Neuronal stem cell (in vitro differentiated cells): ENCODE data around the gene OGA.
A peak's percentile ranks its signal among the peaks of the same experiment; 100 is the strongest.

Source experiments
- DNase-seq: peaks from one replicate; pipeline ENCODE4 v3.0.0-alpha.2; 2013; ENCODE audit warnings: low spot score
- H2AFZ ChIP-seq: one replicate; pipeline ENCODE4 v1.6.1; 2013; ENCODE audit warnings: mild to moderate bottlenecking, low read length, inconsistent platforms
- H2AK5ac ChIP-seq: 2 replicates; pipeline ENCODE4 v1.6.1; 2013; ENCODE audit warnings: low read depth, mild to moderate bottlenecking, inconsistent platforms, low read length, moderate library complexity, mixed read lengths
- H2BK120ac ChIP-seq: 2 replicates; pipeline ENCODE4 v1.6.1; 2013; ENCODE audit warnings: low read depth, mild to moderate bottlenecking, inconsistent platforms, low read length, moderate library complexity, mixed read lengths
- H2BK12ac ChIP-seq: one replicate; pipeline ENCODE4 v1.6.1; 2013; ENCODE audit warnings: low read length, inconsistent platforms
- H2BK15ac ChIP-seq: 2 replicates; pipeline ENCODE4 v1.6.1; 2013; ENCODE audit warnings: mild to moderate bottlenecking, low read length, inconsistent platforms, mixed read lengths
- H2BK5ac ChIP-seq: one replicate; pipeline ENCODE4 v1.6.1; 2013; ENCODE audit warnings: inconsistent platforms, mild to moderate bottlenecking, low read length, moderate library complexity
- H3K14ac ChIP-seq: one replicate; pipeline ENCODE4 v1.6.1; 2013; ENCODE audit warnings: low read length, inconsistent platforms
- H3K18ac ChIP-seq: 2 replicates; pipeline ENCODE4 v1.6.1; 2013; ENCODE audit warnings: low read length, inconsistent platforms
- H3K23ac ChIP-seq: 2 replicates; pipeline ENCODE4 v1.6.1; 2013; ENCODE audit warnings: low read depth, mild to moderate bottlenecking, mixed read lengths, low read length, inconsistent platforms; ENCODE audit not compliant: poor library complexity
- H3K27ac ChIP-seq: replicated peaks from 3 replicates; pipeline ENCODE4 v1.5.1; 2013; ENCODE audit warnings: low read length, inconsistent platforms
- H3K27me3 ChIP-seq, 3 experiments: 2 replicates each; pipeline ENCODE4 v1.6.1; 2013; ENCODE audit warnings: low read length in 3 of 3, mild to moderate bottlenecking in 2 of 3, inconsistent platforms in 1 of 3, low read depth in 1 of 3, mixed read lengths in 1 of 3, moderate library complexity in 1 of 3; ENCODE audit not compliant: control insufficient read depth in 3 of 3, insufficient read depth in 3 of 3
- H3K36me3 ChIP-seq, 2 donors: replicated peaks in 1 of 2; 2 replicates each; pipeline ENCODE4 v1.6.1; 2013; ENCODE audit warnings: low read length in 2 of 2; ENCODE audit not compliant: control insufficient read depth in 2 of 2, insufficient read depth in 2 of 2
- H3K4ac ChIP-seq: 2 replicates; pipeline ENCODE4 v1.6.1; 2013; ENCODE audit warnings: inconsistent platforms, mild to moderate bottlenecking, low read length, moderate library complexity
- H3K4me1 ChIP-seq, 2 donors: 1 replicate in 1 of 2; 2 replicates in 1 of 2; pipeline ENCODE4 v1.6.1; 2013; ENCODE audit warnings: low read length in 2 of 2, low read depth in 1 of 2; ENCODE audit not compliant: control insufficient read depth in 2 of 2, insufficient read depth in 1 of 2
- H3K4me2 ChIP-seq: one replicate; pipeline ENCODE4 v1.6.1; 2013; ENCODE audit warnings: mild to moderate bottlenecking, low read length, inconsistent platforms; ENCODE audit not compliant: insufficient read depth, poor library complexity, severe bottlenecking
- H3K4me3 ChIP-seq, 2 donors: 2 replicates each; pipeline ENCODE4 v1.5.1; 2013; ENCODE audit warnings: low read length in 2 of 2, mild to moderate bottlenecking in 2 of 2, inconsistent platforms in 1 of 2, moderate library complexity in 1 of 2
- H3K79me1 ChIP-seq: one replicate; pipeline ENCODE4 v1.6.1; 2013; ENCODE audit warnings: low read depth, mild to moderate bottlenecking, inconsistent platforms, low read length, moderate library complexity
- H3K9ac ChIP-seq: one replicate; pipeline ENCODE4 v1.6.1; 2013; ENCODE audit warnings: mild to moderate bottlenecking, low read depth, low read length, inconsistent platforms; ENCODE audit not compliant: poor library complexity
- H3K9me3 ChIP-seq, 2 donors: replicated peaks in 1 of 2; 2 replicates each; pipeline versions ENCODE3 to v1.6.1; 2013; ENCODE audit warnings: low read length in 2 of 2, mild to moderate bottlenecking in 2 of 2, inconsistent platforms in 1 of 2, low read depth in 1 of 2, mixed read lengths in 1 of 2, moderate library complexity in 1 of 2; ENCODE audit not compliant: control insufficient read depth in 2 of 2, insufficient read depth in 1 of 2
- H4K8ac ChIP-seq: one replicate; pipeline ENCODE4 v1.6.1; 2013; ENCODE audit warnings: low read depth, mild to moderate bottlenecking, inconsistent platforms, low read length, moderate library complexity
- H4K91ac ChIP-seq: one replicate; pipeline ENCODE4 v1.6.1; 2013; ENCODE audit warnings: low read length, low read depth, mild to moderate bottlenecking, inconsistent platforms; ENCODE audit not compliant: poor library complexity
- WGBS, 2 donors: extraction: QIAGEN DNeasy Blood & Tissue Kit; methylation state at CpG; one replicate each; pipeline ENCODE4 v1.1.7; 2013; ENCODE audit warnings: missing lambda C conversion rate in 2 of 2, mixed read lengths in 1 of 2; ENCODE audit not compliant: insufficient read length in 2 of 2, insufficient replicate concordance in 1 of 2; ENCODE audit errors: extremely low coverage in 2 of 2; 5-methylcytosine and 5-hydroxymethylcytosine counted together

OGA gene

DNA sequence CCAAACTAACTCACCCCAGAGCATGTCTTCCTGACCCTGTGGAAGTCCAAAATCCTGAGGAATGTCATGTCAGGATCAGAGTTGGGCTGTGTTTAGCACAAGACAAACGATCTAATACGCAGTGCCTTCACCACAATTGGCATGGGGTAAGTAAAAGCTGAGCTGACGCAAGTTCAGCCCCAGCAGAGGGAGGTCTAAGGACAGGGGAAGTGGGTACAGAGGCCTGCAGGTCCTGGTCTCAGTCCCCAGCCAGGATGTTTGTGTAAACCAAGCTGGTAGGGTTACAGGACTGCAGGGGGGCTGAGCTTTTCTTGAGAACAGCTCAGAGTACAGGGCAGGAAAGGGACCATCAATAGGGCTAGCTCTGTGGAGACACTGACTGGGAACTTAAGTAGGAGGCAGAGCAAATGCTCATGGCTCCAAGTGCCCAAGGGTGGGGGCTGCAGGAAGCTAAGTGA is 30.7 kb upstream of the OGA start:
- Histone ChIP-seq H2BK120ac (no peak overlapping the region), H3K4me1 (peaks cover 3 to 10% of the 10 kb centered on the region in 2 donors), H4K91ac (no peak overlapping the region), H3K9me3 (no peaks in the 10 kb centered on the region), H2AK5ac (no peak overlapping the region), H2AFZ (no peak overlapping the region), H2BK15ac (no peak overlapping the region), H4K8ac (no peak overlapping the region), H3K27ac (no peak overlapping the region), H3K18ac (no peak overlapping the region), H3K4me3 (no peak overlapping the region), H3K14ac (no peak overlapping the region), H3K27me3 (no peaks in the 10 kb centered on the region), H2BK5ac (no peak overlapping the region), H3K9ac (no peak overlapping the region), H3K4ac (no peak overlapping the region), H3K4me2 (no peak overlapping the region), H3K79me1 (no peaks in the 10 kb centered on the region), H3K23ac (no peak overlapping the region), H3K36me3 (no peaks in the 10 kb centered on the region), H2BK12ac (no peak overlapping the region)
- WGBS, 2 donors = no CpG with 5 or more reads among the region's 3 CpGs
- DNase-seq = no peak

DNA sequence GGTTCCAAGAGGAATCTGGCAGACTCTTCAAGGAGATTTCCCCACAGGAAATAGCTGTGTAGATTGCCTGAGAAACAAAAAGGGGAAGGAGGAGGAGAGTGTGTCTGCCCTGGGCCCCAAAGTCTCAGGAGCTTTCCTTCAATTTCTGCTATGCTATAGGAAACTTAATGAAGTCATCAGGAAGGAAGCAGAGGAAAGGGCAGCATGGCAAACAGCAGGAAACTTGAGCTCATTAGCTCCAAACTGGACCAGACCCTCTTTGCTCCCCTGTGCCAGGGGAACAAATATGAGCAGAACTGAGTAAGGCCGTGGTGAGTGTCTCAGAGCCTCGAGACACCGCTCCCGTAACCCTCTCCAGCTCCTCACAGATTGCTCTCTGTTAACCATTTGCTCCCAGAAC is 30.2 kb upstream of the OGA start:
- no peak overlapping the region for H3K4me3 ChIP-seq
- no peak overlapping the region for H3K4ac ChIP-seq
- no peak overlapping the region for H2AK5ac ChIP-seq
- H2AFZ ChIP-seq = no peak overlapping the region
- no peaks in the 10 kb centered on the region for H3K9me3 ChIP-seq
- no peak overlapping the region for H3K18ac ChIP-seq
- H3K4me2 ChIP-seq = no peak overlapping the region
- no peak overlapping the region for H3K9ac ChIP-seq
- peaks cover 3 to 10% of the 10 kb centered on the region in 2 donors for H3K4me1 ChIP-seq
- no peak overlapping the region for H2BK15ac ChIP-seq
- H2BK12ac ChIP-seq = no peak overlapping the region
- H3K36me3 ChIP-seq = no peaks in the 10 kb centered on the region
- no CpG with 5 or more reads among the region's 4 CpGs for WGBS, 2 donors
- no peaks in the 10 kb centered on the region for H3K27me3 ChIP-seq
- H2BK120ac ChIP-seq = no peak overlapping the region
- no peak overlapping the region for H3K23ac ChIP-seq
- no peak overlapping the region for H4K91ac ChIP-seq
- no peak overlapping the region for H4K8ac ChIP-seq
- H3K14ac ChIP-seq = no peak overlapping the region
- H3K79me1 ChIP-seq = no peaks in the 10 kb centered on the region
- H2BK5ac ChIP-seq = no peak overlapping the region
- H3K27ac ChIP-seq = no peak overlapping the region
- DNase-seq = no peak

DNA sequence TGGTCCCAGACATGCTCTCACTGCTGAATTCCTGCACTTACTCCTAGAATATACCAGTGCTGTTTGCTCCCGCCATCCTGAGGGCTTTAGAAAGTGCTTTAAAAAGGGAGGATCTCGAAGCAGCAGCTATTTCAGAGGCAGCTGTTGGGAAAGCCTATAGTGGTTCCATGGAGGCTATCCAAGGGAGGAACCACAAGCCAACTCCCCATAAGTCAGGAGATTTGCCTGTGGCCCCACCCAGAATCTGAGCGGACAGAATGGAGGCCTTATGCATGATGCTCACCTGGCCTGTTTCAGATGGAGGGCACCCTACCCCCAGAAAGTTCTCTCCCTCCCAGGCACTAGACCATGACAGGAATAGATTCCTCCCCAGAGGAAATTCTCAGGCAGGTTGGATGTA is 27.6 kb upstream of the OGA start:
- DNase-seq = no peak
- H2BK15ac ChIP-seq = no peak overlapping the region
- H3K36me3 ChIP-seq = no peaks in the 10 kb centered on the region
- no peak overlapping the region for H3K4me2 ChIP-seq
- no peaks in the 10 kb centered on the region for H3K79me1 ChIP-seq
- no peak overlapping the region for H2AFZ ChIP-seq
- no peak overlapping the region for H2BK120ac ChIP-seq
- no peak overlapping the region for H3K4ac ChIP-seq
- no peak overlapping the region for H2BK5ac ChIP-seq
- no CpG with 5 or more reads among the region's 3 CpGs for WGBS, 2 donors
- H3K4me1 ChIP-seq = peaks cover 6 to 12% of the 10 kb centered on the region in 2 donors
- H3K27me3 ChIP-seq = peaks cover 0 to 19% (median 0%) of the 10 kb centered on the region in 3 experiments
- no peaks in the 10 kb centered on the region for H3K9me3 ChIP-seq
- no peak overlapping the region for H3K27ac ChIP-seq
- H4K91ac ChIP-seq = no peak overlapping the region
- H2BK12ac ChIP-seq = no peak overlapping the region
- no peak overlapping the region for H3K14ac ChIP-seq
- no peak overlapping the region for H3K9ac ChIP-seq
- H2AK5ac ChIP-seq = no peak overlapping the region
- H4K8ac ChIP-seq = no peak overlapping the region
- H3K4me3 ChIP-seq = no peak overlapping the region
- no peak overlapping the region for H3K23ac ChIP-seq
- no peak overlapping the region for H3K18ac ChIP-seq

DNA sequence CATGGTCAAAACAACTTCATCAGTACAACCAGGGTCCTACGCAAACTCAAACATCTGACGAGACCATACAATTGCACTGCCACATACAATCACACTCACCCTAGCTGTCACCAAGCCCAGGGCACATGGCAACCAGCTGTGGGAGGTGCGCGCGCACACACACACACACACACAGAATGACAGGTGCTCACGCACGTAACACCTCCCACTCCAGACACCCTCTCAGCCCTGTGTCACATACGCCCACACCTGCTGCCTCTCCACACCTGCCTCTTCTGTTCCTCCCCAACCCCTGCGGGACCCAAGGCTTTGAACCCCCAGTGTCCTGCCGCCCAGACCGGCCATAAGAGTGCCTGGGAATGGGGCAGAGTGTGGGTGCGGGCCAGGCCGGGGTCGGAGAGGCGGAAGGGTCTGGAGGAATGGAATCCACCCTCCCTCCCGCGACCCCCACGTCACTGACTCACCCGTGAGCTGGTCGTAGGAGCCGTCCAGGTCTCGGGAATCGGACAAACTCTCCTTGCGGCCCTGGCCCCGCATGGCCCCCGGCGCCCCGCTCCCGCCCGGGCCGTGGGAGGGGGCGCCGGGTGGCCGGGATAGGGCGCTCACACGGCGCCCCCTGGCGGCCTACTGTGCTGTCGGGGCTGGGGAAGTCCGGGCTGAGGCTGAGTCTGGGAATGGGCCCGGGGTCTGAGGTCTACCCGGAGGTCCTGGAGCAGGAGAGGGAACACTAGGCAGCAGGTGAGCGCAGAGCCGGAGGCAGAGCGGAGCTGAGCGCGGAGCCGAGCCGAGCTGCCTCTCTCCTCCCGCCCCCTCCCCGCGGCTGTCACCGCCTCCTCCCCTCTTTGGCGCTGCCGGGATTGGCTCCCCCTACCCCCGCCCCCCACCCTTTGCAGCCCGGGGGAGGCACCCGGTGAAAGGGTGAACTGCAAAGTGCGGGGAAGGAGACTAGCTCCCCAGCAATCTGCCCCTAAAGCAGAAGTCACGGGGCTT is 25.1 kb upstream of the OGA start, which contains the start of gene KCNIP2:
Gene KCNIP2, minus strand, starts transcription at position 769 of the 990 bp plus-strand sequence. Its CDS starts 232 bp downstream, at position 537.
- Histone ChIP-seq H3K4me2 (peak within 1 kb of the TSS; percentile 60), H4K91ac (no peak within 1 kb of the TSS), H3K27ac (no peak within 1 kb of the TSS), H3K9ac (peak within 1 kb of the TSS; percentile 54), H2BK12ac (peak within 1 kb of the TSS; percentile 52), H3K36me3 (no peaks in the 10 kb centered on the region), H3K18ac (peak within 1 kb of the TSS; percentile 54), H2BK5ac (no peak within 1 kb of the TSS), H3K9me3 (no peaks in the 10 kb centered on the region), H3K14ac (no peak within 1 kb of the TSS), H2AK5ac (no peak within 1 kb of the TSS), H3K4me3 (peak within 1 kb of the TSS in 1 of 2 donors; percentile 73), H3K27me3 (peaks cover 0 to 19% (median 0%) of the 10 kb centered on the region in 3 experiments), H4K8ac (no peak within 1 kb of the TSS), H3K23ac (peak within 1 kb of the TSS; percentile 78), H3K4me1 (peaks cover 16 to 17% of the 10 kb centered on the region in 2 donors), H3K79me1 (no peaks in the 10 kb centered on the region), H3K4ac (no peak within 1 kb of the TSS), H2BK15ac (no peak within 1 kb of the TSS), H2BK120ac (no peak within 1 kb of the TSS), H2AFZ (no peak within 1 kb of the TSS)
- WGBS, 2 donors = no CpG with 5 or more reads among the region's 60 CpGs
- DNase-seq = no peak
